ENCODE measurements around the gene DENND4C. TPM values are rescaled to one million over a fixed set of nuclear protein-coding genes. Genes with fewer than 3 reads are reported as not detected.
"Not testable (repeated sequence)": the region's sequence is repeated elsewhere in the genome, so short reads cannot be mapped to it uniquely, and the experiment has no call there.

The DENND4C gene
- total RNA-seq, 1 donor from 2014 or later: 118 TPM

DNA sequence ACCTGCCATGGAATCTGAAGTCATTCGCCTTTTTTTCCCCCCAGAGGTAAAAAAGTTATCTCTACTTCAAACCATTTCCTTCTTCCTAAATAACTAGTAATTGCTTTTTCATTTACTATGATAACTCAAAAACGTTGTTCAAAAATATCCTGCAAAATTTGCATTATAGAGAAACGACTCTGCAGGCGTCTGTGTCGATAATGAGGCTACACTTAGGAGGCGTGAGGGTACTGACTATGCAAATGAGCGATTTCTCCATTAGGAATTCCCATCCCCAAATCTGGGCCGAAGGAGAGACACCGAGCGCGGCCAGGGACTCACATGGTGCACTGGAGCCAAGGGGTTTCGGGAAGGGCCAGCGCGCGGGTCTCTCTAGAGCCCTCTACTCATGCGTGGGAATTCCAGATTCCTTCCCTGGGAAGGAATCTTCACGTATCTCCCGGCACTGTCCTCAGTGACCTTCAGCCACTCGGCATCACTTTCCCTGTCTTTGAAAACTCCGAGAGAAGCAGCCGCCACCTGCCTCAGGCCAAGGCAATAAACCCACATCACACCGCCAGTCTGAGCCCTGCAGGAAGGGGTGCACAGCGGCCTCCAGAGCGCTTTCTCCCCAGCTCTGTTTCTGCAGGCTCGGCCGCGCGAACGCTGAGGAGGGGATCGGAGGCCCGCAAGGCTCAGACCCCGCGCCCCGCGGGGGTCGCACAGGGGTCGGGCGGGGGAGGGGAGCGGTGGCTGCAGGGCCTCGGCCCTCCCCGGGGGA lies 718 bp upstream of the DENND4C start:
- peak; percentile 35 for DNase-seq

DNA sequence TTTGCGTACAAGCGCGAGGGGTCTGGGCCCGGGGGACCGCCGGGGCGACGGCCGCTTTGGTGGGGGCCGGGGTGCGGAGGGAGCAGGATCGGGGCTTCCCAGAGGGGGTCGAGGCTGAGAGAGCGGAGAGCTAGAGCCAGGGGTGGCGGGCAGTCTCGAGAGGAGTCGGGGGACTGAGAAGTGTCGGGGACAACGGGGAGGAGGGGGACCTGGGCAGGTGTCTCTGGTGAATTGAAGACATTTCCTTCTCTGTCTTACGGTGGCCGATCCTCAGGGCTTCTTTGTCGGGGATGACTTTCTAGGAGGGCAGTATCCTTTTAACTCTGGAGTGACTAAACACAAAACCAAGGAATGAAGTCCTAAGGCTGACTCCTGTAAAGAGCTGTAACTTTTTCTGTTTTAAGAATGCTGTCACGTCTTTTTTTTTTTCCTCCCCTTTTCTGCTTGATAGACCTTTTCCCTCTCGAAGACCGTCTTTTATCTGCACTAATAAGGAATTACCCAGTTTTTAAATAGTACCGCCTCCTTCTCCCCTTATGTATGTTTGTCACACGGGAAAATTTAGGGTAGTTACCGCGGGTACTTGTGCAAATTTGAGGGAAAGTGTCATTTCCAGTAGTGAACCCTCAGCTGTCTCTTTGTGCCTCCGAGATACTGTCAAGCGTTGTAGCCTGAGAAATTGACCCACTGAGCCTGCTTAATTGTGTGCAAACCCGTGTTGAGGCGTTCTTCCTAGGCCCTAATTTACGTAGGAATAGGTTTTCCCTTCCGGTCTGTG lies 822 bp downstream of the DENND4C start:
- no peak for DNase-seq

DNA sequence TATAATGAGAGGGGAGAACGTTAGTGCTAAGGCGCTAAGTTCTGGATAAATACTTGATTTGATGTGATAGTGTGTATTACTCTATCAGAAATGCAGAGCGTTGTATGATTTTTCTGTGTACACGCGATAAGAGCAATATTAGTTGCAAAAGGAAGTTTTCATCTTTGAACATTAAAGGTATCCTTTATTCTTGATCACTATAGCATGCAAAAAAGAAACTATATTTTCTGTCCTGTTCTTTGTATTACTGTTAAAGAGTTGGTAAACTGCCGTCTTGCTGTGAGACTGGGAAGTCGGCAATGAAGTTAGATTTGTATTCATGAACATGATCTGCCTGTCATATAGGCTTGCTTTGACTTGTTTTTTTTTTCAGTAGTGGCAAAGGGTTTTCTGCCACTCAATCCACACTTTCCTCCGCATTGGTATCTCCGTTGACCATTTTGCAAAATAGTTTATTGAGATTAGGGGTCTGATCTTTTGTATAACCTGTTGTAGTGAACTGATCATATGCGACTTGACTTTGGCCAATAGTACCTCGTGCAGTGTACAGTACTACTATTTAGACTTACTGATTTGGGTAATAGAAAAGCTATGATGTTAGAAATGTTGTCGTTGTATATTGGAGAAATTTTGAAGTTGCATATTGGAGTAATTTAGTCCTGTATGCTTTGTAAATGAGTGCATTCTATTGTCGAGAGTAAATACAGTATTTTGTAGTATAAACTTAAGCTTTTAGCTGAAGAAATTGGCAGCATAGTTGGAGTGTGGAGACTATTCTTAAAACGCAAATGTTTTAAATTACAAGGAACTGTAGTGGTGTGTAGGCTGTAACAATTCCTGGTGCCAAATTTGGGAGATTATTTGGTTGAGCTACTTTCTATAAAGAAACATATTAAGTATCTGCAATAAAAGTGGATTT lies 1.7 kb downstream of the DENND4C start:
- DNase-seq: no peak

DNA sequence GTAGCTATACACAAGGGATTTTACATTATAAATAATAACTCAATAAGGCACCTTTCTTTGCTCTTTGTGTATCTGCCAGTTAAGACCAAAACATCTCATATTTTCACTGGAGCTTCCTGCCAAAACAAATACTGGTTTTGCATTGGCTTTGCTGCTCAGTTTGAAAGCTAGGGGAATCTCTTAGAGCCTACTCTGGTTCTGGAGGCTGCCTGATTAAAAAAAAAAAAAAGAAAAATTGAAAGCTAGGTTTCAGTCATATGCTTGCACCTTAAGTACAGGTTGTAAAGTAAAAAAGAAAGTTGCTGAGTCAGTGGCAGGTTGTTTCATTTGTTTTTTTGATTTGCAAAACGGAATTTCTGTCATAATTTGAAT lies 2.3 kb downstream of the DENND4C start:
- DNase-seq: no peak

DNA sequence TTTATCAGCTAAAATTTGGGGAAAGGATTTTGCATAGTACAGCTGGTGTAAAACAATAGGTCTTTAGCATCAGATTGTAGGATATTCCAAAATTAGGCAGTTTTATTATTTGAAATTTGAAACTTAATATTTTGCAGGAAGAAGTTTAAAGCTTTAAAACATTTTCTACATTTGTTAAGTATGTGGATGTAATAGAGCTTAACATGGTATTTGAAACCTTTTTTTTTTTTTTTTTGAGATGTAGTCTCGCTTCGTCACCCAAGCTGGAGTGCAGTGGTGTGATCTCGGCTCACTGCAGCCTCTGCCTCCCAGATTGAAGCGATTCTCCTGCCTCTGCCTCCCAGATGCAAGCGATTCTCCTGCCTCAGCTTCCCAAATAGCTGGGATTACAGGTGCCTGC lies 2.9 kb downstream of the DENND4C start:
- no peak for DNase-seq

DNA sequence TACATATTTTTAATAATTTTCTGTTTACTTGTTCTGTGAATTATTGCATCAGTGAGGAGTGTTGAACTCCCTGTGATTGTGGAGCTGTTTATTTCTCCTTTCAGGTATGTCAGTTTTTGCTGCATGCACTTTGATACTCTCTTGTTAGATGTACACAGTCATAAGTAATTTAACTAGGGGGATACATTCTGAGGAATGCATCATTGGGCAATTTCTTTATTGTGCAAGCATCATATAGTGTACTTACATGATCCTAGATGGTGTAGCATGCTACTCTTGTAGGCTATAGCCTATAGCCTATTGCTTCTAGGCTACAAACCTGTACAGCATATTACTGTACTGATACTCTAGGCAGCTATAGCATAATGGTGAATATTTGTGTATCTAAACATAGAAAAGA lies 9.5 kb downstream of the DENND4C start:
- DNase-seq: no peak

DNA sequence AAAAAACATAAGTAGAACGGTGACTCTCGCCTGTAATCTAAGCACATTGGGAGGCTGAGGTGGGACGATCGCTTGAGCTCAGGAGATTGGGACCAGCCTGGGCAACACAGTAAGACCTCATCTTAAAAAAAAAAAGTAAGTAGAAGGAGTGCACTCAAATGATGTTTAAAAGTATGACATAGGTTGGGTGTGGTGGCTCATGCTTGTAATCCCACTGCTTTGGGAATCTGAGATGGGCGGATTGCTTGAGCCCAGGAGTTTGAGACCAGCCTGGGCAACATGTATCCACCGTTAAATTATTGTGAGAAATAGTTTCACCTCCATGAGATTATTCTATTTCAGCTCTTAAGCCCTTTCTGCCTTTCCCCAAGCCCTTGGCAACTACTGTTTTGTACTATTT lies 11.2 kb downstream of the DENND4C start:
- no peak for DNase-seq

DNA sequence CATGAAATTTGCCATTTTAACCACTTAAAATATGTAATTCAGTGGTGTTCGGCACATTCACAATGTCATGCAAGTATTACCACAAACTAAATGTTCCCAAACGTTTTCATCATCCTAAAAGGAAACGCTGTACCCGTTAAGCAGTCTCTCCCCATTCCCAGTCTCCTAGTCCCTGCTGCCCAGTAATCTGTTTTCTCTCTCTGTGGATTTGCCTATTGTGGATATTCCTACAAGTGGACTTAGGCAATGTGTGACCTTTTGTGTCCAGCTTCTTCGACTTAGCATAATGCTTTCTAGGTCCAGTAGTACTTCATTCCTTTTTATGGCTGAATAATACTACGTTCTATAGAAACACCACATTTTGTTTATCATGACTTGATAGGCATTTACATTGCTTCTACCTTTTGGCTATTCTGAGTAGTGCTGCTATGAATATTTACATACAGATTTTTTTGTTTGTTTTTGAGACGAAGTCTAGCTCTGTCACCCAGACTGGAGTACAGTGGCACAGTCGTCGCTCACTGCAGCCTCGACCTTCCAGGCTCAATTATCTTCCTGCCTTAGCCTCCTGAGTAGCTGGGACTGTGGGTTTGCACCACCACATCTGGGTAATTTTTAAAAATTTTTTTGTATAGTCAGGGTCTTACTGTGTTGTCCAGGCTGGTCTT lies 13.0 kb downstream of the DENND4C start:
- no peak for DNase-seq

DNA sequence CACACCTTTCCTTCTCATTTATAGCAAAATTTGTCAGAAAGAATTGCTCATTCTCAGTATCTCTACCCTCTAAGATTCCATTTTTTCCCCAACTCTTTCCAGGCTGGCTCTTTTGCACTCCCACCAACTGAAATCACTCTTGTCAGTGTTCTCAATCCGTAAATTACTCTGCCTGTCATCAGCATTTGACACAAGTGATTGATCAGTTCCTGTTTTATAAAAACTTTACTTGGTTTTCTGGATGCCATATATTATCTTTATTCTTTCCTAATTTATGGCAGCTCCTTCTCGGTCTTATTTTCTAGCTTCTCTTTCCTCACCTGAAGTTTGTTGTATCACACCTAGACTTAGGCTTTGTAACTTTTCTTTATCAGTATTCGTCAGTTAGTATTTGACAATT lies 16.4 kb downstream of the DENND4C start:
- no peak for DNase-seq

DNA sequence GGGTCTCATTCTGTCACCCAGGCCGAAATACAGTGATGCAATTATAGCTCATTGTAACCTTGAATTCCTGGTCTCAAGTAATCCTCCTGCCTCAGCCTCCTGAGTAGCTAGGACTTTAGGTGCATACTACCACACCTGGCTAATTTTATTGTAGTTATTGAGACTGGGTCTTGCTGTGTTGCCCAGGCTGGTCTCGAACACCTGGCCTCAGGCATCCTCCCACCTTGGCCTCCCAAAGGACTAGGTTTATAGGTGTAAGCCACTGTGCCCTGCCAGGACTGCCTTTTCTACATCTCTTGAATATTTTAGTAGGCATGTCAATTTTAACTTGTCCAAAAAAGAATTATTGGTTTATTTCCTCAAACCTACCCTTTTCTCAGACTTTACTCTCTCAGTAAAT lies 16.9 kb downstream of the DENND4C start:
- DNase-seq: no peak

DNA sequence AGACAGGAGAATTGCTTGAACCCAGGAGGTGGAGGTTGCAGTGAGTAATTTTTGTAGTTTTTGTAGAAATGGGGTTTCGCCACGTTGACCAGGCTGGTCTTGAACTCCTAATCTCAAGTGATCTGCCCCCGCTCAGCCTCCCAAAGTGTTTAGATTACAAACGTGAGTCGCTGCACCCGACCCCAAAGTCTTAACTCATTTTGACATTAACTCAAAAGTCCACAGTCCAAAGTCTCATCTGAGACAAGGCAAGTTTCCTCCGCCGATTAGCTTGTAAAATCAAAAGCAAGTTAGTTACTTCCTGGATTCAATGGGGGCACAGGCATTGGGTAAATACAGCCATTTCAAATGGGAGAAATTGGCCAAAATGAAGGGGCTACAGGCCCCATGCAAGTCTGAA lies 19.9 kb downstream of the DENND4C start:
- DNase-seq: not testable (repeated sequence)

DNA sequence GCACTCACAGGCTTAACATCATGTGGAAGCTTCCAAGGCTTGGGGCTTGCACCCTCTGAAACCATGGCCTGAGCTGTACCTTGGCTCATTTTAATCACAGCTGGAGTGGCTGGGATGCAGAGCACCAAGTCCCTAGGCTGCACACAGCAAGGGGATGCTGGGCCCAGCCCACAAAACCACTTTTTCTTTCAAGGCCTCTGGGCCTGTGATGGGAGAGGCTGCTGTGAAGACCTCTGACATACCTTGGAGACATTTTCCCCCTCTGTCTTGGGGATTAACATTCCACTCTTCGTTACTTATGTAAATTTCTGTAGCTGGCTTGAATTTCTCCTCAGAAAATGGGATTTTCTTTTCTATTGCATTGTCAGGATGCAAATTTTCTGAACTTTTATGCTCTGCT lies 20.7 kb downstream of the DENND4C start:
- not testable (repeated sequence) for DNase-seq

DNA sequence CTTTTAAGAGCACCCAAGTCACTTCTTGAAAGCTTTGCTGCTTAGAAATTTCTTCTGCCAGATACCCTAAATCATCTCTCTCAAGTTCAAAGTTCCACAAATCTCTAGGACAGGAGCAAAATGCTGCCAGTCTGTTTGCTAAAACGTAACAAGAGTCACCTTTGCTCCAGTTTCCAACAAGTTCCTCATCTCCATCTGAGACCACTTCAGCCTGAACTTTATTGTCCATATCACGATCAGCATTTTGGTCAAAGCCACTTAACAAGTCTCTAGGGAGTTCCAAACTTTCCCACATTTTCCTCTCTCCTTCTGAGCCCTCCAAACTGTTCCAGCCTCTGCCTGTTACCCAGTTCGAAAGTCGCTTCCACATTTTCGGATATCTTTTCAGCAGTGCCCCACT lies 21.1 kb downstream of the DENND4C start:
- DNase-seq: not testable (repeated sequence)

DNA sequence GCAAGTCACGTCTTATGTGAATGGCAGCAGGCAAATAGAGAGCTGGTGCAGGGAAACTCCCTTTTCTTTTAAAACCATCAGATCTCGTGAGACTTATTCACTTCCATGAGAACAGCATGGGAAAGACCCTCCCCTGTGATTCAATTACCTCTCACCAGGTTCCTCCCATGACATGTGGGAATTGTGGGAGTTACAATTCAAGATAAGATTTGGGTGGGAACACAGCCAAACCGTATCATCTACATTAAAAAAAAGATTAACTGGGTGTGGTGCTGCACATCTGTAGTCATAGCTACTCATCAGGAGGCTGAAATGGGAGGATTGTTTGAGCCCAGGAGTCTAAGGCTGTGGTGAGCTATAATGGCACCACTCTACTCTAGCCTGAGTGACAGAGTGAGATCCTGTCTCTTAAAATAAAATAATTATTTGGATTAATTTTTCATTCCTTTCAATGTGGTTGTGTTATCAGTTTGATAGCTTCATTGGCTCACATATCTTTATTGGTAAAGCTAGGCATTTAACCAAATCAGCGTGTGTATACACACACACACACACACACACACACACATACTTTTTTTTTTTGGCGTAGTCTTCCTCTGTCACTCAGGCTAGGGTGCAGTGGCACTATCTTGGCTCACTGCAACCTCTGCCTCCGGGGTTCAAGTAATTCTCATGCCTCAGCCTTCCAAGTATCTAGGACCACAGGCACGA lies 21.8 kb downstream of the DENND4C start:
- DNase-seq: no peak

DNA sequence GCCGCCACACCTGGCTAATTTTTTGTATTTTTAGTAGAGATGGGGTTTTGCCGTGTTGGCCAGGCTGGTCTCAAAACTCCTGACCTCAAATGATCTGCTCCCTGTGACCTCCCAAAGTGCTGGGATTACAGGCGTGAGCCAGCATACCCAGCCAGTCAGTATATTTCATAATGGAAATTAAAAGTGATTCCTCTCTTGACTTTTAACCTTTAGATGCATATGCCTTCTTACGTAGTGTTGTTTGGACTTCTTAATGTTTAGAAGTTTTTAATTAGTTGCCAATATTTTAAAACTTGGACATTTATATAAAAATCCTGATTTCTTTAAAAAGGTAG lies 22.4 kb downstream of the DENND4C start:
- DNase-seq: no peak

DNA sequence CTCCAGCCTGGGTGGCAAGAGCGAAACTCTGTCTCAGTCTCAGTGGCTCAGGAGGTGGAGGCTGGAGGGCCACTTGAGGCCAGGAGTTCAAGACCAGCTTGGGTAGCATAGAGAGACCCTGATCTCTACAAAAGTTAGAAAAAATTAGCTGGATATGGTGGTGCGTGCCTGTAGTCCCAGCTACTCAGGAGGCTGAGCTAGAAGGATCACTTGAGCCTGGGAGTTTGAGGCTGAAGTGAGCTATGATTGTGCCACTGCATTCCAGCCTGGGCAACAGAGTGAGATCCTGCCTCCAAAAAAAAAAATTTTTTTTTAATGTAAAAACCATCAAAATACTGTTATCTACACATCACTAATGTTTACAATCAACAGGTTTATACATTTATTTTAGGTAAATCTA lies 24.6 kb downstream of the DENND4C start:
- no peak for DNase-seq

DNA sequence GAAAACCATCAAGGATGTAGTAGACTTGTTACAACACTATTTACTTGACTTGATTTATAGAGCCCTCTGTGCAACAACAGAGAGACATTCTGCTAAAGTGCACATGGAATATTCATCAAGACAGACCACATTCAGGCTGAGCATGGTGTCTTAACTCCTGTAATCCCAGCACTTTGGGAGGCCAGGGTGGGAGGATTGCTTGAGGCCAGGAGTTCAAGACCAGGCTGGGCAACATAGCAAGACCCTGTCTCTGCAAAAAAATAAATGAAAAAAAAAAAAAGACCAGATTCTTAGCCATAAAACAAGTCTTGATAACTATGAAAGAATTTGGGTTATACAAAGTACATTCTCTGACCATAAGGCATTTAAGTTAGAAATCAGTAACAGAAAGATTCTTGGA lies 25.3 kb downstream of the DENND4C start:
- DNase-seq: no peak

DNA sequence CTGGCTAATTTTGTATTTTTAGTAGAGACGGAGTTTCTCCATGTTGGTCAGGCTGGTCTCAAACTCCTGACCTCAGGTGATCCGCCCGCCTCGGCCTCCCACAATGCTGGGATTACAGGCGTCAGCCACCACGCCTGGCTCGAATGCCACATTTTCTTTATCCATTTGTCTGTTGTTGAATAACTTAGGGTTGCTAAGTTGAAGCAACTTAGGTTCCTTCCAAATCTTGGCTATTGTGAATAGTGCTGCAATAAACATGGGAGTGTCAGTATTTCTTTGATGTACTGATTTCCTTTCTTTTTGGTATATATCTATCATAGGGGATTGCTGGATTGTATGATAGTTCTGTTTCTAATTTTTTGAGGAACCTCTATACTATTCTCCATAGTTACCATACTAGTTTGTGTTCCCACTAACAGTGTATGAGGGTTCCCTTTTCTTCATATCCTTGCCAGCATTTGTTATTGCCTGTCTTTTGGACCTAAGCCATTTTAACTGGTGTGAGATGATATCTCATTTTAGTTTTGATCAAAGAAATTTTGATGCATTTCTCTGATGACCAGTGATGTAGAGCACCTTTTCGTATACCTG lies 29.3 kb downstream of the DENND4C start:
- DNase-seq: not testable (repeated sequence)

DNA sequence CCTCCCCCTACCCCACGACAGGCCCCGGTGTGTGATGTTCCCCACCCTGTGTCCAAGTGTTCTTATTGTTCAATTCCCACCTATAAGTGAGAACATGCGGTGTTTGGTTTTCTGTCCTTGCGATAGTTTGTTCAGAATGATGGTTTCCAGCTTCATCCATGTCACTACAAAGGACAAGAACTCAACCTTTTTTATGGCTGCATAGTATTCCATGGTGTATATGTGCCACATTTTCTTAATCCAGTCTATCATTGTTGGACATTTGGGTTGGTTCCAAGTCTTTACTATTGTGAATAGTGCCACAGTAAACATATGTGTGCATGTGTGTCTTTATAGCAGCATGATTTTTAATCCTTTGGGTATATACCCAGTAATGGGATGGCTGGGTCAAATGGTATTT lies 35.1 kb downstream of the DENND4C start:
- DNase-seq: not testable (repeated sequence)

DNA sequence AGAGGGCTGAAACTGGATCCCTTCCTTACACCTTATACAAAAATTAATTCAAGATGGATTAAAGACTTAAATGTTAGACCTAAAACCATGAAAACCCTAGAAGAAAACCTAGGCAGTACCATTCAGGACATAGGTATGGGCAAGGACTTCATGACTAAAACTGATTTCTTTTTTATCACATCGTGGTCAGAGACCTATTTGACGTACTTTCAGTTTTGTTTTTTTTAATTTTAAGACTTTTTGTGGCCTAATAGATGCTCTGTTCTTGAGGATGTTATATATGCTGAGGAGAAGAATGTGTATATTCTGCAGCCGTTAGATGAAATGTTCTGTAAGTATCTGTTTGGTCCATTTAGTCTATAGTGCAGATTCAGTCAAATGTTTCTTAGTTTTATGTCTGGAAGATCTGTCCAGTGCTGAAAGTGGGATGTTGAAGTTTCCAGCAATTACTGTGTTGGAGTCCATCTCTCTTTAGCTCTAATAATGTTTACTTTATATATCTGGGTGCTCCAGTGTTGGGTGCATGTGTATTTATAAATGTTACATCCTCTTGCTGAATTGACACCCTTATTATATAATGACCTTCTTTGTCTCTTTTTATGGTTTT lies 36.4 kb downstream of the DENND4C start:
- not testable (repeated sequence) for DNase-seq

DNA sequence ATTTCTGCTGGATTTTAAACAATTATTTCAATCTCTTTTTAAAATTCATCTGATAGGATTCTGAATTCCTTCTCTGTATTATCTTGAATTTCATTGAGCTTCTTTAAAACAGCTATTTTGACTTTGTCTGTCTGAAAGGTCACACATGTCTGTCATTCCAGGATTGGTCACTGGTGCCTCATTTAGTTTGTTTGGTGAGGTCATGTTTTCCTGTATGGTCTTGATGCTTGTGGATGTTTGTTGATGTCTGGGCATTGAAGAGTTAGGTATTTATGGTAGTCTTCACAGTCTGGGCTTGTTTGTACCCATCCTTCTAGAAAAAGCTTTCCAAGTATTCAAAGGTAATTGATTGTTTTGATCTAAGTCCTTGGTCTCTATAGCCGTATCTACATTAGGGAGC lies 39.1 kb downstream of the DENND4C start:
- no peak for DNase-seq
